NOMO-1 (cell line): ENCODE results near the gene SCAMP3.
A peak's percentile ranks its signal among the peaks of the same experiment; 100 is the strongest.
"Not testable (repeated sequence)": the region's sequence is repeated elsewhere in the genome, so short reads cannot be mapped to it uniquely, and the experiment has no call there.

Source experiments
- DNase-seq, 2 experiments: peaks; one replicate each; lab custom pipeline; 2025; ENCODE audit not compliant: unreplicated experiment in 2 of 2; lab: John Stamatoyannopoulos, UW

SCAMP3 gene

GRCh38 chr1:155233502-155233901, 28.7 kb downstream of the SCAMP3 start:
- DNase-seq = not testable (repeated sequence)

- not testable (repeated sequence) for DNase-seq
Observed at GRCh38 chr1:155232001-155232978, 29.9 kb downstream of the SCAMP3 start.

DNA sequence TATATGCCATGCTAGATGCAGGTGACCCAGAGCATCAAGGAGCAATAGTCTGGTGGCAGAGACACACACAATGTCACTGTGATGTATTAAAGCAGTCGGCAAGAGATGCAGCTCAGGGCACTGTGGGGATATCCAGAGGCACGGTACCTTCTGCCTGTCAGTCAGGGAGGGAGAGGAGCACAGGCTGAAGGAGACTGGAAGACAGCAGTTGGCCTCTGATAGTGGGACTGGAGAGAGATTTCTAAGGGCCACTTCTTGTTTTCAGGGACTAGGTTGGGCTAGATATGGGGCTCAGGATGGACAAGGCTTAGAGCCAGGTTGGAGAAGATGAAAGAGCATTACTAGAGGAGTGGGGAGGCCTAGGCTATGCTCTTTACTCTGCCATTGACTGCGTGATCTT, 30.9 kb downstream of the SCAMP3 start:
- not testable (repeated sequence) for DNase-seq

- no peak for DNase-seq
Observed at GRCh38 chr1:155228096-155228427, 34.1 kb downstream of the SCAMP3 start.

GRCh38 chr1:155227261-155228095, 34.7 kb downstream of the SCAMP3 start:
- DNase-seq = peak; percentile 96 to 99

DNA sequence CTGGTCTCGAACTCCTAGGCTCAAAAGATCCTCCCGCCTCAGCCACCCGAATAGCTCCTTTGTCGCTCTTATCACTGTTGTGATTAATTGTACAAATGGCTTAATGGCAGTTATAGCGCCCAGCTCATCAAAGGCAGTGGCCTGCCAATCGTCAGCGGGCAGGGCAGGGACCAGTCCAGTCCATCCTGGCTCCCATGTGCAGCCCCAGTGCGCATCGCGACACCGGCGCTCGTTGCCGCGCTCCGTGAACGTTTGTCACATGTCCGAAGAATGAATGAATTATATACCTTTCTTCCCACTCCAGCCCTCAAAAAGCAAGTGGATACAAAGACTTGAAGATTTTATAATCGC, 35.3 kb downstream of the SCAMP3 start:
- peak in 1 of 2 experiments; percentile 56 for DNase-seq

DNA sequence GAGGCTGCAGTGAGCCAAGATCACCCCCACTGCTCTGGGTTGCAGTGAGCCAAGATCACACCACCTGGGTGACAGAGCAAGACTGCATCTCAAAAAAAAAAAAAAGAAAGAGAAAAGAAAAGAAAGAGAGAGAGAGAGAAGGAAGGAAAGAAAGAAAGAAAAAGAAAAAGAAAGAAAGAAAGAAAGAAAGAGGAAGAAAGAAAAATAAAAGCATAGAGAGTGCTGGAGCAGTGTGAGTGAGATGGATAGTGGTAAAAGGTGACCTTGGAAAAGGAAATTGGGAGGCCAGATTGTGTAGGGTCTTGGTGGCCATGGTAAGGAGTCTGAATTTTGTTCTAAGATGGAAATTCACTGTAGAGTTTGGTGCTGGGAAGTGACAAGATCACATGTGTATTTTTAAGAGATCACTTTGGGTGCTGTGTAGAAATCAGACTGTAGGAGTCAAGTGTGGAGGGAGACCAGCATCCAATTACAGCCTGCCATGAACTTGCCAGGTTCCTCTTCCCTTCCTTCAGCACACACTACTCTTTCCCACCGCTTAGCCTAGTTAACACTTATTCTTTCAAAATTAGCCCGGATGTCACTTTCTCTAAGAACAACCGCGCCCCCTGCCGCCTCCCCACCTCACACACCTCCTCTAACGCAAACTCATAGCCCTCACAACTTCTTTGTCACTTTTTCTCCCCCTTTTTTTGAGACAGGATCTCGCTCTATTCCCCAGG, 35.8 kb downstream of the SCAMP3 start:
- peak; percentile 92 to 96 for DNase-seq

DNA sequence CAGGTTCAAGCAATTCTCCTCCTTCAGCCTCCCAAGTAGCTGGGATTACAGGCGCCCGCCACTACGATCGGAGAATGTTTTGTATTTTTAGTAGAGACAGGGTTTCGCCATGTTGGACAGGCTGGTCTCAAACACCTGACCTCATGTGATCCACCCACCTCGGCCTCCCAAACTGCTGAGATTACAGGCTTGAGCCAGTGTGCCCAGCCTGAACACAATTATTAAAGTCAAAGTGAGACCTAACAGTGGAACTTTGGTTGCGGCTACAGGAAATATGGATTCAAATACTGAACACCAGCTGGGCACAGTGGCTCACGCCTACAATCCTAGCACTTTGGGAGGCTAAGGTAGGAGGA, 36.8 kb downstream of the SCAMP3 start:
- not testable (repeated sequence) for DNase-seq

GRCh38 chr1:155223047-155223446, 39.1 kb downstream of the SCAMP3 start:
- peak; percentile 24 to 72 for DNase-seq

DNA sequence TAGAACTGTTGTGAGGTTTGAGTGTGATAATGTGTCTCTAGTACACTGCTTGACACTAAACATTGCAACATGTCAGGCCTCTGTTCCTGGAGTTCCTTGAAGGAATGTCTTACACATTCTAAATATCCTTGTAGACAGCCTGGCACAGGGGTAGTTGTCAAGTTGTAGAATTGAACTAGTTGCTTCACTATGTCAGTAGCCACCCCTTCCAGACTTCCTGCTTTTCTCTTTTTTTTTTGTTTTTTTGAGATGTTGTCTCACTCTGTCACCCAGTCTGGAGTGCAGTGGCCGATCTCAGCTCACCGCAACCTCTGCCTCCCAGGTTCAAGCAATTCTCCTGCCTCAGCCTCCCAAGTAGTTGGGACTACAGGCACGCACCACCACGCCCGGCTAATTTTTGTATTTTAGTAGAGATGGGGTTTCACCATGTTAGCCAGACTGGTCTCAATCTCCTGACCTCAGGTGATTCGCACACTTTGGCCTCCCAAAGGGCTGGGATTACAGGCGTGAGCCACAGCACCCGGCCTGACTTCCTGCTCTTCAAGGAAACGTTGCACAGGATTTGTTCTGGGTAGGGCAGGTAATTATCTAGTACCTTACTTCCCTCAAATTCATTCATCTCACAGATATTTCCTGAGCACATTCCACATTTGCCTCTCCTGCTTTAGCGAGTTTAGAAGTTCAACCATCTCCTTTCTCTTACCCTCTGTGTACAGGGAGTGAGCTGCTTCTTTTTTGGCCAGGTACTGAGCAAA, 41.8 kb downstream of the SCAMP3 start:
- DNase-seq = not testable (repeated sequence)

GRCh38 chr1:155219592-155220031, 42.5 kb downstream of the SCAMP3 start:
- peak; percentile 42 to 75 for DNase-seq

DNA sequence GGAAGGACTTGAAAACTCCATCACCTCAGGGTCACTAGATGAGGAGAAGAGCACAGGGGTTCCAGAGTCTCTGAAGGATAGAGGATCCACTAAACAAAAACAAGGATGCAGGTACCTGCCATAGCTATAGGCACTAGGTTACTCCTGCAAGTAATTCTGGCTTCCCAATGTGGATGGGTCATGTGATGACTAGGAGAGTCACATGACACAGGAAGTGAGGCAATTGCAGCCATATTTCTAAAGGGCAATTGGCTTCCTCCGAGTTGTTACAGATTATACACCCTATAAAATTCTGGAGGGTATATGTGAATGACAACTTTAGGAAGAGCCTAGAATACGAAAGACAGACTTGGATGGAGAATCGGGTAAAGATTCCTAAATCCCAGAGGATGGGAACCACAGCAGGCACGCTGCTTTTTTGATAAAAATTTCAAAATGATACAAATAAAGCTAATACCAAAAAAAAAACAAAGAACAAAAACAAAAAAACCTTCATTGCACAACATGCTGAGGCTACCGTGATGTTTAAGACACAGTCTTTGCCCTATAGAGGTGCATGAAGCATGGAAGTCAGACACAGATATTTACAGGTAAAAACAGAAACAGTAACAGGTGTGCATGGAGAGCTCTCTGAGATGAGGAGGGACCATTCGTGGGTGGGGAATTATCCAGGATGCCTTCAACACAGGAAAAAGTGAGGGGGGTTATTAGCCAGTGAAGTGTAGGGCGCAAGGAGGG, 43.1 kb downstream of the SCAMP3 start:
- peak in 1 of 2 experiments; percentile 42 for DNase-seq

GRCh38 chr1:155214702-155215101, 47.5 kb downstream of the SCAMP3 start:
- DNase-seq = not testable (repeated sequence)

- not testable (repeated sequence) for DNase-seq
Observed at GRCh38 chr1:155212051-155212440, 50.1 kb downstream of the SCAMP3 start.

GRCh38 chr1:155211381-155212050, 50.6 kb downstream of the SCAMP3 start:
- DNase-seq = not testable (repeated sequence)

DNA sequence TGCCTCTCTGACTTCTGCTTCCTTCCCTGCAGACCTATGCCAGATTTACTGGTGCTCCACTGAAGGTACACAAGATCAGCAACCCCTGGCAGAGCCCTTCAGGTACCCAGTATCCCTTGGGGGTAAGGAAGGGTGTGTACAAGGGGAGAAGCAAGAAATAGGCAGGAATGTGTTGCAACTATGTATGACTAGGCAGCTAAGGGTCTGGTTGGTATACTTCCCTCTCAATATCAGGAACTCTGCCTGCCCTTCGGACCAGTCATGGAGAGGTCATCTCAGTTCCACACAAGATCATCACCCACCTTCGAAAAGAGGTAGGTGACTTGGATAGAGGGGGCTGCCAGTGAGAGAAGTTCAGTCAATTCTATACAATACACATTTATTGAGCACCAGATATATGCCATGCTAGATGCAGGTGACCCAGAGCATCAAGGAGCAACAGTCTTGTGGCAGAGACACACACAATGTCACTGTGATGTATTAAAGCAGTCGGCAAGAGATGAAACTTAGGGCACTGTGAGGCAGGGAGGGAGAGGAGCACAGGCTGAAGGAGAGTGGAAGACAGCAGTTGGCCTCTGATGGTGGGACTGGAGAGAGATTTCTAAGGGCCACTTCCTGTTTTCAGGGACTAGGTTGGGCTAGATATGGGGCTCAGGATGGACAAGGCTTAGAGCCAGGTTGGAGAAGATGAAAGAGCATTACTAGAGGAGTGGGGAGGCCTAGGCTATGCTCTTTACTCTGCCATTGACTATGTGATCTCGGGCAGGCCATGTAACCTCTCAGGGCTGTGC, 51.7 kb downstream of the SCAMP3 start:
- peak; percentile 30 to 68 for DNase-seq

DNA sequence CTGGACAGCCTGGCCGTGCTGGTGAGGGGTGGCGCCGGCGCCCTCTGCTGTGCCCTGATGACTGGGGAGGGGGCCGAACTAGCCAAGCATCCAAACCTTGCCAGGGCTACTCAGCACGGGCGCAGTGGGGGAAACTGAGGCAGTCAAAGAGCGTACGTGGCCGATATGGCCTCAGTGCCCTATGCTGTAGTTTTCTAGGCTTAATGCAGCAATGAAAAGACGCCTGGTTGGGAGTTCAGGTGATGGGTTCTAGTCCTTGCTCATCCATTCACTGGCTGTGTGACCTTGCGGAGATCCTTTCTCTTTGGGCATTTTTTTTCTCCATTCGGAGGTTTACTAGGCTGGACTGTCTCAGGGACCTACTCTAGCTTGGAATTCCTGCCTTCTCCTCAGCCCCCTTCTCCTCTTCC, 52.8 kb downstream of the SCAMP3 start:
- DNase-seq = no peak
